A549 (cell line): ENCODE data around the gene APP. TPM values are rescaled to one million over a fixed set of nuclear protein-coding genes. Genes with fewer than 3 reads are reported as not detected.

Source experiments
- ATAC-seq, 2 experiments: fragments of 200-7000 bp in 1 of 2; fragments of >200 bp in 1 of 2; cut with Nextera tagmentation in 1 of 2; cut with Tn5 transposase in 1 of 2; 3 replicates each; pipeline versions ENCODE4 v1.8.0 to v1.9.1; 2018 to 2020; ENCODE audit warnings: mild to moderate bottlenecking in 1 of 2, moderate library complexity in 1 of 2
- CTCF ChIA-PET: fragments of 300-600 bp; sonication (Branson Sonifier 250); formaldehyde crosslinking; extraction: SDS; loops from one replicate; lab custom pipeline; 2021; ENCODE audit warnings: antibody characterized with exemption, inconsistent platforms; lab: Yijun Ruan, JAX
- POLR2A ChIA-PET: fragments of 350-600 bp; formaldehyde crosslinking; extraction: SDS; loops from one replicate; lab custom pipeline; 2021; ENCODE audit warnings: antibody characterized with exemption, inconsistent platforms; lab: Yijun Ruan, JAX
- DNase-seq, 2 experiments: peaks; one replicate each; pipeline versions ENCODE4 v3.0.0 to v3.0.0-alpha.2; 2011 to 2016; ENCODE audit warnings: low read depth in 1 of 2, low spot score in 1 of 2
- FAIRE-seq: peaks from 2 replicates; lab custom pipeline; 2011; peaks lifted over from hg19 to GRCh38; lab: Jason Lieb, UNC
- H3K27ac ChIP-seq, 2 experiments: fragments of >200 bp; sonication (Bioruptor Twin); formaldehyde crosslinking; 3 replicates each; pipeline ENCODE4 v1.5.1; 2016 to 2017
- H3K4me1 ChIP-seq: fragments of >200 bp; sonication (Bioruptor Twin); formaldehyde crosslinking; 3 replicates; pipeline ENCODE4 v1.6.1; 2016
- H3K4me2 ChIP-seq: fragments of >200 bp; sonication (Bioruptor Twin); formaldehyde crosslinking; 3 replicates; pipeline ENCODE4 v1.6.1; 2016
- H3K4me3 ChIP-seq: fragments of >200 bp; sonication (Bioruptor Twin); formaldehyde crosslinking; 3 replicates; pipeline ENCODE4 v1.5.1; 2016
- H3K9me3 ChIP-seq: fragments of >200 bp; sonication (Bioruptor Twin); formaldehyde crosslinking; 3 replicates; pipeline ENCODE4 v1.6.1; 2016
- CBX2 ChIP-seq: fragments of 200-600 bp; sonication (generic); IDR thresholded peaks from 2 replicates; pipeline ENCODE4 v1.6.1; 2016; ENCODE audit warnings: low read depth, mild to moderate bottlenecking, borderline replicate concordance
- CBX8 ChIP-seq: fragments of 200-600 bp; sonication (generic); IDR thresholded peaks from 2 replicates; pipeline ENCODE4 v1.6.1; 2016
- CEBPB ChIP-seq, 2 experiments: fragments of >200 bp in 1 of 2; sonication (Bioruptor Twin) in 1 of 2; formaldehyde crosslinking in 1 of 2; IDR thresholded peaks; 2 replicates each; pipeline ENCODE4 v1.6.1; 2012 to 2016
- CHD2 ChIP-seq: fragments of 150-350 bp; IDR thresholded peaks from 2 replicates; pipeline ENCODE4 v1.6.1; 2014; ENCODE audit warnings: low read length; ENCODE audit not compliant: partially characterized antibody
- EP300 ChIP-seq, 2 experiments: fragments of >200 bp; sonication (Bioruptor Twin); formaldehyde crosslinking; IDR thresholded peaks; 2 replicates in 1 of 2; 3 replicates in 1 of 2; pipeline ENCODE4 v1.6.1; 2016 to 2017
- ESRRA ChIP-seq: fragments of 150-350 bp; IDR thresholded peaks from 2 replicates; pipeline ENCODE4 v1.6.1; 2014; ENCODE audit warnings: mild to moderate bottlenecking, low read length, borderline replicate concordance
- FOSB ChIP-seq: fragments of 250-450 bp; sonication (Bioruptor Pico); IDR thresholded peaks from 2 replicates; pipeline ENCODE4 v1.5.0; 2020; ENCODE audit warnings: mild to moderate bottlenecking, moderate library complexity
- JUNB ChIP-seq: fragments of >200 bp; sonication (Bioruptor Twin); formaldehyde crosslinking; IDR thresholded peaks from 2 replicates; pipeline ENCODE4 v1.6.1; 2016
- KDM1A ChIP-seq: fragments of 200-600 bp; sonication (generic); IDR thresholded peaks from 2 replicates; pipeline ENCODE4 v1.6.1; 2016; ENCODE audit warnings: low read depth, mild to moderate bottlenecking
- KDM5A ChIP-seq: fragments of 200-600 bp; sonication (generic); IDR thresholded peaks from 2 replicates; pipeline ENCODE4 v1.6.1; 2016; ENCODE audit warnings: antibody characterized with exemption, mild to moderate bottlenecking
- MAFK ChIP-seq: fragments of 450-650 bp; IDR thresholded peaks from 2 replicates; pipeline ENCODE4 v1.6.1; 2014; ENCODE audit not compliant: partially characterized antibody
- MAZ ChIP-seq: fragments of 150-350 bp; IDR thresholded peaks from 2 replicates; pipeline ENCODE4 v1.6.1; 2014; ENCODE audit warnings: antibody characterized with exemption, low read depth, low read length, borderline replicate concordance
- MYC ChIP-seq: IDR thresholded peaks from 2 replicates; pipeline ENCODE4 v1.6.1; 2012; ENCODE audit warnings: mild to moderate bottlenecking, inconsistent platforms, low read length, improper control_type of control experiment, borderline replicate concordance
- NFE2L2 ChIP-seq: fragments of 150-350 bp; conservative IDR thresholded peaks from 2 replicates; pipeline ENCODE4 v1.6.1; 2014; ENCODE audit warnings: low read length
- NPAS2 ChIP-seq: fragments of 250-450 bp; sonication (Bioruptor Pico); IDR thresholded peaks from 2 replicates; pipeline ENCODE4 v1.8.0; 2022; ENCODE audit warnings: mild to moderate bottlenecking, moderate library complexity, borderline replicate concordance
- POLR2A ChIP-seq: IDR thresholded peaks from 2 replicates; pipeline ENCODE4 v1.6.1; 2012; ENCODE audit warnings: mild to moderate bottlenecking, low read length
- RAD21 ChIP-seq, 2 experiments: fragments of >200 bp in 1 of 2; sonication (Bioruptor Twin) in 1 of 2; formaldehyde crosslinking in 1 of 2; IDR thresholded peaks in 1 of 2; conservative IDR thresholded peaks in 1 of 2; 2 replicates in 1 of 2; 3 replicates in 1 of 2; pipeline ENCODE4 v1.6.1; 2012 to 2018; ENCODE audit warnings: inconsistent platforms in 1 of 2
- RARB ChIP-seq: fragments of 250-450 bp; sonication (Bioruptor Pico); IDR thresholded peaks from 2 replicates; pipeline ENCODE4 v1.8.0; 2021; ENCODE audit warnings: mild to moderate bottlenecking, moderate library complexity
- RCOR1 ChIP-seq: fragments of 150-350 bp; IDR thresholded peaks from 2 replicates; pipeline ENCODE4 v1.6.1; 2014; ENCODE audit warnings: antibody characterized with exemption, low read length, low read depth
- RFX5 ChIP-seq: fragments of 450-650 bp; IDR thresholded peaks from 2 replicates; pipeline ENCODE4 v1.7.1; 2014; ENCODE audit warnings: antibody characterized with exemption, mild to moderate bottlenecking, moderate library complexity
- RNF2 ChIP-seq: fragments of 200-600 bp; sonication (generic); IDR thresholded peaks from 2 replicates; pipeline ENCODE4 v1.6.1; 2016; ENCODE audit warnings: low read depth, mild to moderate bottlenecking, antibody characterized with exemption, moderate library complexity, borderline replicate concordance
- SREBF2 ChIP-seq: fragments of 450-650 bp; IDR thresholded peaks from 2 replicates; pipeline ENCODE4 v1.6.1; 2014; ENCODE audit warnings: mild to moderate bottlenecking, moderate library complexity
- ZFP36 ChIP-seq: fragments of 450-650 bp; IDR thresholded peaks from 2 replicates; pipeline ENCODE4 v1.6.1; 2014; ENCODE audit warnings: borderline replicate concordance; ENCODE audit not compliant: partially characterized antibody
- whole genome bisulfite sequencing: methylation state at CpG from one replicate; pipeline ENCODE4 v1.1.6; 2017; ENCODE audit errors: missing lambda C conversion rate; 5-methylcytosine and 5-hydroxymethylcytosine counted together
- polyA plus RNA-seq, 4 experiments: library from polyadenylated mRNA; depleted of rRNA in 3 of 4; stranded (reverse); fragments of >200 nt; fragmentation: RNase III in 1 of 4; extraction: RNeasy Plus Mini Kit Qiagen cat#74134 plus additional on column Dnase treatment in 1 of 4; gene quantifications; 2 replicates in 3 of 4; 3 replicates in 1 of 4; pipeline ENCODE4 v1.2.3, GENCODE V29; 2011 to 2017
- TF ChIP-seq, protein P1 (sequence below): fragments of 200-600 bp; sonication (generic); IDR thresholded peaks from 2 replicates; pipeline ENCODE4 v1.6.1; 2016; ENCODE audit warnings: antibody characterized with exemption, mild to moderate bottlenecking, moderate library complexity
- TF ChIP-seq, protein P2 (sequence below): IDR thresholded peaks from 2 replicates; pipeline ENCODE4 v1.6.1; 2012
- TF ChIP-seq, protein P3 (sequence below): IDR thresholded peaks from 2 replicates; pipeline ENCODE4 v1.6.1; 2012; ENCODE audit warnings: low read depth, borderline replicate concordance
- TF ChIP-seq, protein P4 (sequence below): fragments of >200 bp; sonication (Bioruptor Twin); formaldehyde crosslinking; IDR thresholded peaks from 2 replicates; pipeline ENCODE4 v1.6.1; 2016
- TF ChIP-seq, protein P5 (sequence below): fragments of 150-350 bp; IDR thresholded peaks from 2 replicates; pipeline ENCODE4 v1.6.1; 2014; ENCODE audit warnings: low read depth, mild to moderate bottlenecking, low read length
- TF ChIP-seq, protein P6 (sequence below): fragments of >200 bp; sonication (Bioruptor Twin); formaldehyde crosslinking; IDR thresholded peaks from 3 replicates; pipeline ENCODE4 v1.5.1; 2016
- TF ChIP-seq, protein P7 (sequence below): fragments of >200 bp; sonication (Bioruptor Twin); formaldehyde crosslinking; IDR thresholded peaks from 3 replicates; pipeline ENCODE4 v1.6.1; 2016

APP gene
- polyA plus RNA-seq, 2 of the 4 experiments (the other 2 are of a cell fraction) = 540 to 565 TPM

DNA sequence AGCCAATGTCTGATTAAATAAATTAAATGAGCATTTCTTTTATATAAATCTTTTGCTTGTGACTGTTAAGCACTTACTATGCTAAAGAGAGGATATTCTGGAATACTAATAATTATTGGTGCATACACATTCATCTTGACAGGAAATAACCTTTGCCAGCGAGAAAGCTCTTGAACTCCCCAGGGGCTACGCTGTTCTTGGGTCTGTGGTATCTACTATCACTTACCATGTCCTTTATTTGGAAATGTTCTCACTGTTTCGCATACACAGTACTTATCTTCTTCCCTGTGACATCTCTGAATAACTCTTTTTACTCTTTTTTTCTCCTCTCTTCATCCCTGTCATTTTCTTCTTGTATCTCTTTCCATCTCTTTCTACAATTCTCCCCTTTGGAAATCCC, 257.1 kb downstream of the APP start (continued):
- TF ChIP-seq, protein P1, sequence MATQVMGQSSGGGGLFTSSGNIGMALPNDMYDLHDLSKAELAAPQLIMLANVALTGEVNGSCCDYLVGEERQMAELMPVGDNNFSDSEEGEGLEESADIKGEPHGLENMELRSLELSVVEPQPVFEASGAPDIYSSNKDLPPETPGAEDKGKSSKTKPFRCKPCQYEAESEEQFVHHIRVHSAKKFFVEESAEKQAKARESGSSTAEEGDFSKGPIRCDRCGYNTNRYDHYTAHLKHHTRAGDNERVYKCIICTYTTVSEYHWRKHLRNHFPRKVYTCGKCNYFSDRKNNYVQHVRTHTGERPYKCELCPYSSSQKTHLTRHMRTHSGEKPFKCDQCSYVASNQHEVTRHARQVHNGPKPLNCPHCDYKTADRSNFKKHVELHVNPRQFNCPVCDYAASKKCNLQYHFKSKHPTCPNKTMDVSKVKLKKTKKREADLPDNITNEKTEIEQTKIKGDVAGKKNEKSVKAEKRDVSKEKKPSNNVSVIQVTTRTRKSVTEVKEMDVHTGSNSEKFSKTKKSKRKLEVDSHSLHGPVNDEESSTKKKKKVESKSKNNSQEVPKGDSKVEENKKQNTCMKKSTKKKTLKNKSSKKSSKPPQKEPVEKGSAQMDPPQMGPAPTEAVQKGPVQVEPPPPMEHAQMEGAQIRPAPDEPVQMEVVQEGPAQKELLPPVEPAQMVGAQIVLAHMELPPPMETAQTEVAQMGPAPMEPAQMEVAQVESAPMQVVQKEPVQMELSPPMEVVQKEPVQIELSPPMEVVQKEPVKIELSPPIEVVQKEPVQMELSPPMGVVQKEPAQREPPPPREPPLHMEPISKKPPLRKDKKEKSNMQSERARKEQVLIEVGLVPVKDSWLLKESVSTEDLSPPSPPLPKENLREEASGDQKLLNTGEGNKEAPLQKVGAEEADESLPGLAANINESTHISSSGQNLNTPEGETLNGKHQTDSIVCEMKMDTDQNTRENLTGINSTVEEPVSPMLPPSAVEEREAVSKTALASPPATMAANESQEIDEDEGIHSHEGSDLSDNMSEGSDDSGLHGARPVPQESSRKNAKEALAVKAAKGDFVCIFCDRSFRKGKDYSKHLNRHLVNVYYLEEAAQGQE = no peak
- TF ChIP-seq, protein P2, sequence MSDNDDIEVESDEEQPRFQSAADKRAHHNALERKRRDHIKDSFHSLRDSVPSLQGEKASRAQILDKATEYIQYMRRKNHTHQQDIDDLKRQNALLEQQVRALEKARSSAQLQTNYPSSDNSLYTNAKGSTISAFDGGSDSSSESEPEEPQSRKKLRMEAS = no peak
- TF ChIP-seq MYC (no peak), NPAS2 (CRISPR knock-in tag) (no peak), NFE2L2 (no peak), KDM1A (no peak), CHD2 (no peak), KDM5A (no peak), CBX2 (no peak), POLR2A (no peak), JUNB (no peak)
- TF ChIP-seq, protein P3, sequence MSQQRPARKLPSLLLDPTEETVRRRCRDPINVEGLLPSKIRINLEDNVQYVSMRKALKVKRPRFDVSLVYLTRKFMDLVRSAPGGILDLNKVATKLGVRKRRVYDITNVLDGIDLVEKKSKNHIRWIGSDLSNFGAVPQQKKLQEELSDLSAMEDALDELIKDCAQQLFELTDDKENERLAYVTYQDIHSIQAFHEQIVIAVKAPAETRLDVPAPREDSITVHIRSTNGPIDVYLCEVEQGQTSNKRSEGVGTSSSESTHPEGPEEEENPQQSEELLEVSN = no peak
- TF ChIP-seq, protein P4, sequence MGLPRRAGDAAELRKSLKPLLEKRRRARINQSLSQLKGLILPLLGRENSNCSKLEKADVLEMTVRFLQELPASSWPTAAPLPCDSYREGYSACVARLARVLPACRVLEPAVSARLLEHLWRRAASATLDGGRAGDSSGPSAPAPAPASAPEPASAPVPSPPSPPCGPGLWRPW = no peak
- TF ChIP-seq, protein P5, sequence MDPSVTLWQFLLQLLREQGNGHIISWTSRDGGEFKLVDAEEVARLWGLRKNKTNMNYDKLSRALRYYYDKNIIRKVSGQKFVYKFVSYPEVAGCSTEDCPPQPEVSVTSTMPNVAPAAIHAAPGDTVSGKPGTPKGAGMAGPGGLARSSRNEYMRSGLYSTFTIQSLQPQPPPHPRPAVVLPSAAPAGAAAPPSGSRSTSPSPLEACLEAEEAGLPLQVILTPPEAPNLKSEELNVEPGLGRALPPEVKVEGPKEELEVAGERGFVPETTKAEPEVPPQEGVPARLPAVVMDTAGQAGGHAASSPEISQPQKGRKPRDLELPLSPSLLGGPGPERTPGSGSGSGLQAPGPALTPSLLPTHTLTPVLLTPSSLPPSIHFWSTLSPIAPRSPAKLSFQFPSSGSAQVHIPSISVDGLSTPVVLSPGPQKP = no peak

DNA sequence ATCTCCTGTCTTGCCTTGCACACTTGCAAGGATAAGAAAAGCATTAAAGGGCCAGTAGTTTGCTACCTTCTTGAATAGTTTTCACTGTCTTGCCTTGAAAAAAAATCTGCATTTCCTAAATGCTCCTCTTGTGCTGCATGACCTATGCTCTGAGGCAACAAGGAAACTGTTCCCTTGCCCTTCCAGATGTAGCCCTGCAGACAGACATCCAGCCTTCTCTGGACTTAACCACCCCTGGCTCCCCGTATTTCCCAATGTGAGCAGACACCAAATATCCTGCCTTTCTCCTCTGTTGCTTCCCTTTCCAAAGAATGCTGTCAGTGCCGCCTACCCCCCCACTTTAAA, 258.2 kb downstream of the APP start:
- no peak for TF ChIP-seq MAFK
- TF ChIP-seq, protein P6, sequence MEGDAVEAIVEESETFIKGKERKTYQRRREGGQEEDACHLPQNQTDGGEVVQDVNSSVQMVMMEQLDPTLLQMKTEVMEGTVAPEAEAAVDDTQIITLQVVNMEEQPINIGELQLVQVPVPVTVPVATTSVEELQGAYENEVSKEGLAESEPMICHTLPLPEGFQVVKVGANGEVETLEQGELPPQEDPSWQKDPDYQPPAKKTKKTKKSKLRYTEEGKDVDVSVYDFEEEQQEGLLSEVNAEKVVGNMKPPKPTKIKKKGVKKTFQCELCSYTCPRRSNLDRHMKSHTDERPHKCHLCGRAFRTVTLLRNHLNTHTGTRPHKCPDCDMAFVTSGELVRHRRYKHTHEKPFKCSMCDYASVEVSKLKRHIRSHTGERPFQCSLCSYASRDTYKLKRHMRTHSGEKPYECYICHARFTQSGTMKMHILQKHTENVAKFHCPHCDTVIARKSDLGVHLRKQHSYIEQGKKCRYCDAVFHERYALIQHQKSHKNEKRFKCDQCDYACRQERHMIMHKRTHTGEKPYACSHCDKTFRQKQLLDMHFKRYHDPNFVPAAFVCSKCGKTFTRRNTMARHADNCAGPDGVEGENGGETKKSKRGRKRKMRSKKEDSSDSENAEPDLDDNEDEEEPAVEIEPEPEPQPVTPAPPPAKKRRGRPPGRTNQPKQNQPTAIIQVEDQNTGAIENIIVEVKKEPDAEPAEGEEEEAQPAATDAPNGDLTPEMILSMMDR = no peak
- no peak for TF ChIP-seq RCOR1
- TF ChIP-seq ESRRA = no peak
- TF ChIP-seq CEBPB (IDR thresholded peaks at IDR 0.05) = no peak
- TF ChIP-seq, protein P7, sequence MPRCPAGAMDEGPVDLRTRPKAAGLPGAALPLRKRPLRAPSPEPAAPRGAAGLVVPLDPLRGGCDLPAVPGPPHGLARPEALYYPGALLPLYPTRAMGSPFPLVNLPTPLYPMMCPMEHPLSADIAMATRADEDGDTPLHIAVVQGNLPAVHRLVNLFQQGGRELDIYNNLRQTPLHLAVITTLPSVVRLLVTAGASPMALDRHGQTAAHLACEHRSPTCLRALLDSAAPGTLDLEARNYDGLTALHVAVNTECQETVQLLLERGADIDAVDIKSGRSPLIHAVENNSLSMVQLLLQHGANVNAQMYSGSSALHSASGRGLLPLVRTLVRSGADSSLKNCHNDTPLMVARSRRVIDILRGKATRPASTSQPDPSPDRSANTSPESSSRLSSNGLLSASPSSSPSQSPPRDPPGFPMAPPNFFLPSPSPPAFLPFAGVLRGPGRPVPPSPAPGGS = no peak
- TF ChIP-seq RAD21 (conservative IDR thresholded peaks at IDR 0.05 in 1 of 2, IDR thresholded peaks at IDR 0.05 in 1 of 2) = no peak
- no peak for TF ChIP-seq KDM5A
- no peak for TF ChIP-seq RNF2
- TF ChIP-seq MAZ = no peak
- TF ChIP-seq SREBF2 = no peak
- TF ChIP-seq FOSB (CRISPR knock-in tag) = no peak
- no peak for TF ChIP-seq ZFP36
- TF ChIP-seq EP300 (IDR thresholded peaks at IDR 0.05) = no peak
- no peak for TF ChIP-seq RARB
- no peak for TF ChIP-seq KDM1A
- TF ChIP-seq RFX5 = no peak
- TF ChIP-seq CBX8 = no peak
- ATAC-seq (no peak), DNase-seq (no peak), FAIRE-seq (no peak)
- Histone ChIP-seq H3K4me3 (no peak overlapping the region), H3K4me2 (no peak overlapping the region), H3K9me3 (no peaks in the 10 kb centered on the region), H3K27ac (no peak overlapping the region), H3K4me1 (no peaks in the 10 kb centered on the region)
- 84% methylated on average over 2 of the region's 2 CpGs for WGBS
- CTCF ChIA-PET = no interaction called here
- POLR2A ChIA-PET = no interaction called here
